H1 (cell line): ENCODE measurements around the gene MED10. TPM values are rescaled to one million over a fixed set of nuclear protein-coding genes. Genes with fewer than 3 reads are reported as not detected.

Source experiments
- BCL11A ChIP-seq, 2 experiments: IDR thresholded peaks; one replicate each; pipeline ENCODE4 v1.6.1; 2011; ENCODE audit warnings: low read depth in 2 of 2, low read length in 2 of 2, mild to moderate bottlenecking in 2 of 2
- GTF2F1 ChIP-seq: IDR thresholded peaks from 2 replicates; pipeline ENCODE4 v1.6.1; 2012; ENCODE audit warnings: low read depth, low read length, improper control_type of control experiment, borderline replicate concordance
- HDAC2 ChIP-seq, 2 experiments: fragments of 300-600 bp in 1 of 2; sonication (generic) in 1 of 2; IDR thresholded peaks; 2 replicates each; pipeline ENCODE4 v1.6.1; 2011 to 2012; ENCODE audit warnings: low read depth in 2 of 2, low read length in 2 of 2, mild to moderate bottlenecking in 2 of 2, moderate library complexity in 2 of 2, borderline replicate concordance in 1 of 2, inconsistent platforms in 1 of 2
- NRF1 ChIP-seq: IDR thresholded peaks from 2 replicates; pipeline ENCODE4 v1.6.1; 2011; ENCODE audit warnings: mild to moderate bottlenecking, low read depth, low read length, improper control_type of control experiment
- SAP30 ChIP-seq: fragments of 300-600 bp; sonication (generic); IDR thresholded peaks from 2 replicates; pipeline ENCODE4 v1.7.1; 2012; ENCODE audit warnings: low read length, moderate library complexity, mild to moderate bottlenecking, inconsistent platforms; ENCODE audit not compliant: insufficient read depth, insufficient replicate concordance
- polyA plus RNA-seq, 7 experiments: library from polyadenylated mRNA; depleted of rRNA in 3 of 7; stranded (reverse) in 5 of 7; unstranded in 2 of 7; fragments of >200 nt in 5 of 7; fragments of 200-250 nt in 2 of 7; gene quantifications; 1 replicate in 5 of 7; 2 replicates in 1 of 7; 4 replicates in 1 of 7; pipeline versions ENCODE4 v1.2.1 to v1.2.3, GENCODE V29; 2011 to 2013; ENCODE audit warnings: missing spikeins in 2 of 7, mixed read lengths in 2 of 7
- total RNA-seq: library from RNA; stranded (reverse); fragmentation: NEBNext Ultra II Directional; extraction: Animal tissue kit (Norgen Biotek cat#: 25700); gene quantifications from 2 replicates; pipeline ENCODE4 v1.2.1, GENCODE V29; 2021
- TF ChIP-seq, protein P1 (sequence below): fragments of 300-600 bp; sonication (generic); IDR thresholded peaks from 2 replicates; pipeline ENCODE4 v1.7.1; 2012; ENCODE audit warnings: low read length, moderate library complexity, mild to moderate bottlenecking, inconsistent platforms; ENCODE audit not compliant: insufficient replicate concordance

The MED10 gene
- total and polyA plus RNA-seq, 2 of the 8 experiments (the other 6 are each of a cell fraction or from before 2014, with no cell fraction given): 20.1 to 23.2 TPM

DNA sequence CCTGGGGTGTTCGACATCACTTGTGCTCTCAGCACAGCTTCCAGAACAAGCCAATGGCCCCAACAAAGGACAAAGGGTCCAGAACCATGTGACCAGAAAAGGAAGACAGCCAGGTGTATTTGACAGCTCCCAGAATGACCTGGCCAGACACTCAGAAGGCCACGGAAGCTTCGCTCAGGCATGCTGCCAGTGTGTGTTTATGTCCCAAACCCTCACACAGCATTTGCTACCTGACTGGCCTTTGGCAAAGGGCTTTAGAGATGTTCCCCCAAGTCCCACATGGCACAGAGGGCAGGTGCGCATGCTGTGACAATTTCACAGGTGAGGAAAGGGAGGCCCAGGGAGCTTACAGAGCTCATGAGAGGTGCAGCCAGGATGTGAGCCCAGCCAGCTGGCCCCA is 39.5 kb downstream of the MED10 start (continued):
- TF ChIP-seq, protein P1, sequence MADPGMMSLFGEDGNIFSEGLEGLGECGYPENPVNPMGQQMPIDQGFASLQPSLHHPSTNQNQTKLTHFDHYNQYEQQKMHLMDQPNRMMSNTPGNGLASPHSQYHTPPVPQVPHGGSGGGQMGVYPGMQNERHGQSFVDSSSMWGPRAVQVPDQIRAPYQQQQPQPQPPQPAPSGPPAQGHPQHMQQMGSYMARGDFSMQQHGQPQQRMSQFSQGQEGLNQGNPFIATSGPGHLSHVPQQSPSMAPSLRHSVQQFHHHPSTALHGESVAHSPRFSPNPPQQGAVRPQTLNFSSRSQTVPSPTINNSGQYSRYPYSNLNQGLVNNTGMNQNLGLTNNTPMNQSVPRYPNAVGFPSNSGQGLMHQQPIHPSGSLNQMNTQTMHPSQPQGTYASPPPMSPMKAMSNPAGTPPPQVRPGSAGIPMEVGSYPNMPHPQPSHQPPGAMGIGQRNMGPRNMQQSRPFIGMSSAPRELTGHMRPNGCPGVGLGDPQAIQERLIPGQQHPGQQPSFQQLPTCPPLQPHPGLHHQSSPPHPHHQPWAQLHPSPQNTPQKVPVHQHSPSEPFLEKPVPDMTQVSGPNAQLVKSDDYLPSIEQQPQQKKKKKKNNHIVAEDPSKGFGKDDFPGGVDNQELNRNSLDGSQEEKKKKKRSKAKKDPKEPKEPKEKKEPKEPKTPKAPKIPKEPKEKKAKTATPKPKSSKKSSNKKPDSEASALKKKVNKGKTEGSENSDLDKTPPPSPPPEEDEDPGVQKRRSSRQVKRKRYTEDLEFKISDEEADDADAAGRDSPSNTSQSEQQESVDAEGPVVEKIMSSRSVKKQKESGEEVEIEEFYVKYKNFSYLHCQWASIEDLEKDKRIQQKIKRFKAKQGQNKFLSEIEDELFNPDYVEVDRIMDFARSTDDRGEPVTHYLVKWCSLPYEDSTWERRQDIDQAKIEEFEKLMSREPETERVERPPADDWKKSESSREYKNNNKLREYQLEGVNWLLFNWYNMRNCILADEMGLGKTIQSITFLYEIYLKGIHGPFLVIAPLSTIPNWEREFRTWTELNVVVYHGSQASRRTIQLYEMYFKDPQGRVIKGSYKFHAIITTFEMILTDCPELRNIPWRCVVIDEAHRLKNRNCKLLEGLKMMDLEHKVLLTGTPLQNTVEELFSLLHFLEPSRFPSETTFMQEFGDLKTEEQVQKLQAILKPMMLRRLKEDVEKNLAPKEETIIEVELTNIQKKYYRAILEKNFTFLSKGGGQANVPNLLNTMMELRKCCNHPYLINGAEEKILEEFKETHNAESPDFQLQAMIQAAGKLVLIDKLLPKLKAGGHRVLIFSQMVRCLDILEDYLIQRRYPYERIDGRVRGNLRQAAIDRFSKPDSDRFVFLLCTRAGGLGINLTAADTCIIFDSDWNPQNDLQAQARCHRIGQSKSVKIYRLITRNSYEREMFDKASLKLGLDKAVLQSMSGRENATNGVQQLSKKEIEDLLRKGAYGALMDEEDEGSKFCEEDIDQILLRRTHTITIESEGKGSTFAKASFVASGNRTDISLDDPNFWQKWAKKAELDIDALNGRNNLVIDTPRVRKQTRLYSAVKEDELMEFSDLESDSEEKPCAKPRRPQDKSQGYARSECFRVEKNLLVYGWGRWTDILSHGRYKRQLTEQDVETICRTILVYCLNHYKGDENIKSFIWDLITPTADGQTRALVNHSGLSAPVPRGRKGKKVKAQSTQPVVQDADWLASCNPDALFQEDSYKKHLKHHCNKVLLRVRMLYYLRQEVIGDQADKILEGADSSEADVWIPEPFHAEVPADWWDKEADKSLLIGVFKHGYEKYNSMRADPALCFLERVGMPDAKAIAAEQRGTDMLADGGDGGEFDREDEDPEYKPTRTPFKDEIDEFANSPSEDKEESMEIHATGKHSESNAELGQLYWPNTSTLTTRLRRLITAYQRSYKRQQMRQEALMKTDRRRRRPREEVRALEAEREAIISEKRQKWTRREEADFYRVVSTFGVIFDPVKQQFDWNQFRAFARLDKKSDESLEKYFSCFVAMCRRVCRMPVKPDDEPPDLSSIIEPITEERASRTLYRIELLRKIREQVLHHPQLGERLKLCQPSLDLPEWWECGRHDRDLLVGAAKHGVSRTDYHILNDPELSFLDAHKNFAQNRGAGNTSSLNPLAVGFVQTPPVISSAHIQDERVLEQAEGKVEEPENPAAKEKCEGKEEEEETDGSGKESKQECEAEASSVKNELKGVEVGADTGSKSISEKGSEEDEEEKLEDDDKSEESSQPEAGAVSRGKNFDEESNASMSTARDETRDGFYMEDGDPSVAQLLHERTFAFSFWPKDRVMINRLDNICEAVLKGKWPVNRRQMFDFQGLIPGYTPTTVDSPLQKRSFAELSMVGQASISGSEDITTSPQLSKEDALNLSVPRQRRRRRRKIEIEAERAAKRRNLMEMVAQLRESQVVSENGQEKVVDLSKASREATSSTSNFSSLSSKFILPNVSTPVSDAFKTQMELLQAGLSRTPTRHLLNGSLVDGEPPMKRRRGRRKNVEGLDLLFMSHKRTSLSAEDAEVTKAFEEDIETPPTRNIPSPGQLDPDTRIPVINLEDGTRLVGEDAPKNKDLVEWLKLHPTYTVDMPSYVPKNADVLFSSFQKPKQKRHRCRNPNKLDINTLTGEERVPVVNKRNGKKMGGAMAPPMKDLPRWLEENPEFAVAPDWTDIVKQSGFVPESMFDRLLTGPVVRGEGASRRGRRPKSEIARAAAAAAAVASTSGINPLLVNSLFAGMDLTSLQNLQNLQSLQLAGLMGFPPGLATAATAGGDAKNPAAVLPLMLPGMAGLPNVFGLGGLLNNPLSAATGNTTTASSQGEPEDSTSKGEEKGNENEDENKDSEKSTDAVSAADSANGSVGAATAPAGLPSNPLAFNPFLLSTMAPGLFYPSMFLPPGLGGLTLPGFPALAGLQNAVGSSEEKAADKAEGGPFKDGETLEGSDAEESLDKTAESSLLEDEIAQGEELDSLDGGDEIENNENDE: no peak
- no peak for TF ChIP-seq SAP30
- TF ChIP-seq GTF2F1: no peak
- no peak for TF ChIP-seq NRF1
- TF ChIP-seq BCL11A (IDR thresholded peaks at IDR 0.05; ENCODE audit: low read depth in 2 of 2, low read length in 2 of 2): no peak
- no peak for TF ChIP-seq HDAC2 (IDR thresholded peaks at IDR 0.05; ENCODE audit: borderline replicate concordance in 1 of 2, low read depth in 2 of 2, low read length in 2 of 2)
- TF ChIP-seq, all 59 proteins: peak for 0
